HG03095 (cell line): ENCODE data around the gene PPM1E.
"Not testable (repeated sequence)": the region's sequence is repeated elsewhere in the genome, so short reads cannot be mapped to it uniquely, and the experiment has no call there.

ENCODE experiments used
- ATAC-seq: cut with Tn5 transposase; IDR thresholded peaks from one replicate; pipeline ENCODE4 v1.9.1; 2021; ENCODE audit warnings: moderate library complexity; ENCODE audit not compliant: unreplicated experiment

PPM1E gene

DNA sequence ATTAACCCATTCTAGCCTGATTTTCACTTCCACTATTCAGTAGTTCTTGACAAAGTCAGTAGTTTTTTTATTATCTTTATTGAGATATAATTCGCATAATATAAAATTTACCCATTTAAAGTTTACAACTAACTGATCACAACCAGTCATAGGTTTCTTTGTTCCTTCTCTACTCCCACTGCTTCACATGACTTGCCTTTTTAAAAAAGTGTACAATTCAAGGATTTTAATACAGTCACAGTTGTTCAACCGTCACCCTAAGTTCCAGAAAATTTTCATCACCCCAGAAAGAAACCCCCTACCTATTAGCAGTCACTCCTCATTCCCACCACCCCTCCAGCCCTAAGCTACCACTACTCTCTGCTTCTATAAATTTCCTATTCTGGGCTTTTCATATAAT lies 188.5 kb downstream of the PPM1E start:
- ATAC-seq = no peak

DNA sequence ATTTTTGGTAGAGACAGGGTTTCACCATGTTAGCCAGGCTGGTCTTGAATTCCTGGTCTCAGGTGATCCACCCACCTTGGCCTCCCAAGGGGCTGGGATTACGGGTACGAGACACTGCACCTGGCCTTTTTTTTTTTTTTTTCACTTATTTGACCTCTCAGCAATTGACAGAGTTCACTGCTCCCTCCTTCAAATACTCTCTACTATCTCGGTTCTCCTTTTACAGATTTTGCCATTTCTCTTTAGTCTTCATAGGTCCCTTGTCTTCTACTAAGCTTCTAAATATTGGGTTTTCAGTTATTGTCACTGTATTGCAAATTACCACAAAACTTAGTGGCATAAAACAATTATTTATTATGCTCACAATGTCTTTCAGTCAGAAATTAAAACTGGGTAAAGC lies 191.8 kb downstream of the PPM1E start:
- no peak for ATAC-seq

DNA sequence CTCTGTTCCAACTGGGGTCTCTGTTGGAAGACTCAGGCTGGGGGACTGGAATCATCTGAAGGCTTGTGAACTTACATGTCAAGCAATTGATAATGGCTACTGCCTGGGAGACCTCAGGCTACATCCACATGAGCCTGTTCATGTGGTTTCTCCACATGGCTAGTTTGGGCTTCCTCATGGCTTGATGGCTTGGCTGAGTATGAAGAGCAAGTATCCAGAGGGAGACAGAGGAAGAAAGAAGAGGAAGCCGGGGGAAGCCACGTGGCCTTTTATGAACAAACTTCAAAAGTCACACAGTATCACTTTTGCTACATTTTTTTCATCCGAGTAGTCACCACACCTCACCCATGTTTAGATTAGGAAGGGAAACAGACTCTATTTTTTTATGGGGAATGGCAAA lies 192.2 kb downstream of the PPM1E start:
- ATAC-seq = no peak

DNA sequence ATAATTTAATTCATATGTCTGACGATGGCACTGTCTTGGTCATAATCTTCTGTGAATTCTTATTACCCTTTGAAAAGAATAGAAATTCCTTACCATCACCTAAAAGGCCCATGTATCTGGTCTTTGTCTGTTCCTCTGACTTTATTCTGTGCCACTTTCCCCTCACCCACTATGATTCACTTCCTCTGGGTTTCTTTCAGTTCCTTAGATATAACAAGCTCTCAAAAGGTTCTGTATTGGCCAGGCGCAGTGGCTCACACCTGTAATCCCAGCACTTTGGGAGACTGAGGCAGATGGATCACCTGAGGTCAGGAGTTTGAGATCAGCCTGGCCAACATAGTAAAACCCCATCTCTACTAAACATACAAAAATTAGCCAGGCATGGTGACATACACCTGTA lies 198.7 kb downstream of the PPM1E start:
- ATAC-seq = not testable (repeated sequence)

DNA sequence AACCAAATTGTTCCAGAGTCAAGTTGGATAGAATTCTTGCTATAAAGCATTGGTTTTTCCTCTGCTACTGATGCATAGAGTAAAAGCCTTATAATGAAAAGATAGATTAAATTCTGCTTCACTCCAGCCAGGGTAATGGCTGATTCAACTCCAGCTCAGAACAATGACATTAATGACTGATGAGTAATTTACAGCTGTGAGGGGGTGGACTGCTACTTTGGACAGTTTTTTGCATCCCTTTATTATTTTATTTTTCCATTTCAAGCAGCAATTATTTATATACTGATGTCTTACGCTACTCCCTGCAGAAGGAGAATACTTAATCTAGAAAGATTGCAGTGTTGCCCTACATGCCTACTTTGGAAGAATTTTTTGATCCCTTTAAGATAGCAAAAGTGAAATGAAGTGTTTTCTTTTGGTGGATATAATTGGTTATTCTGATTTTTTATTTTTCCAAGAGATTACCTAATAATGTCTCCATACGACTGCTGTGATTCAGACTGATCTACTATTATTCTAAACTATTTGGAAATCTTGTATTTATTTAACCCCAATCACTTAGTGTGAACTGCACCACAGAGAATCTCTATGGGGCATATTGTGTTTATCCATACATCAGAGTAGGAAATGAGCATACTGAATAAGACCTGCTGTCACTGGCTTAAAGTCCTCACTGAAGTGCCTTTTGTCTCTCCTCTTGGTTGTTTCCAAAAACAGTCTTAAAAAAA lies 201.5 kb downstream of the PPM1E start:
- no peak for ATAC-seq

DNA sequence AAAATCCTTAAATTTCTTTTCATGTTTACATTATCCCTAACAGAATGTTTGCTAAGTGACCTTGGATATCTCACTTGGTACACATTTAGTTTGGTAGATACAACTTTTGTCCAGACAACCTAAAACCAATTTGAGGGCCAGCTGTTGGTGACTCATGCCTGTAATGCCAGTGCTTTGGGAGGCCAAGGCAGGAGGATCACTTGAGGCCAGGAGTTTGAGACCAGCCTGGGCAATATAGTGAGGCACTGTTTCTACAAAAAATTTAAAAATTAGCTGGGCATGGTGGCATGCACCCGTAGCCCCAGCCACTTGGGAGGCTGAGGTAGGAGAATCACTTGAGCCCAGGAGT lies 202.0 kb downstream of the PPM1E start:
- ATAC-seq = not testable (repeated sequence)

DNA sequence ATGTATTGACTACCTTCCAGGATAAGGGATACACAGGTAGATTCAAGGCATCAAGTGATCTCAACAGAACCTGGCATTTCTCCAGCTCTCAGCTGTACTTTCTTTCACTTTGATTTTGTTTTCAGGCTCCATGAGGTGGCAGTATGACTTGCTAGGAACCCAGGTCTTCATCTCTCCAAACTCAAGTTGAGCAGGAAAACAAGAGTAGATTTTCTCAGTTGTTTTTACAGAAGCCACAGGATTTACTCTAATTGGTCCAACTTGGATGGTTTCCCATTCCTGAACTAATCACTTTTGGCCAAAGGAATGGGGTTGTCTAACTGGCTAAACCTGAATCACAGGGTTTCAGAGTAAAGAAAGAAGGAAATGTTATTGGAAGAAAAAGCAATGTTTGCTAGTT lies 204.4 kb downstream of the PPM1E start:
- no peak for ATAC-seq

DNA sequence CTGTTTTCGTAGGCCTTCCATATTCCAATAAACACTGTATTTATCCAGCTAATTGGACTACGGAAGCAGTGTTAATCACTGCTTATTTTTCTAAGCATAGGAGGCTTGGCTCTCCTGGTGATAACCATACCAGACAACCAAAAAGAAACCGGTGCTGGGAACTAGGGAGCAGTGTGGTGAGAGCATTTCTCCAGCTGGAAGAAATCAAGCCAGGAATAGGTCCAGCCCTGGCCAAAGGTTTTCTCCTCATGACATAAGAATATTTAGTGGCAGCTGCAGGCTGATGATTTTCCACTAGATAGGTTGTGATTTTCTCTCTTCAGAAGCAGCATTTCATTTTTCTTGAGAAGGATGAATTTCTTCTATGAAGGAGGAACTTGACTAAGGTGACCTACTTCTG lies 209.6 kb downstream of the PPM1E start:
- ATAC-seq = no peak

DNA sequence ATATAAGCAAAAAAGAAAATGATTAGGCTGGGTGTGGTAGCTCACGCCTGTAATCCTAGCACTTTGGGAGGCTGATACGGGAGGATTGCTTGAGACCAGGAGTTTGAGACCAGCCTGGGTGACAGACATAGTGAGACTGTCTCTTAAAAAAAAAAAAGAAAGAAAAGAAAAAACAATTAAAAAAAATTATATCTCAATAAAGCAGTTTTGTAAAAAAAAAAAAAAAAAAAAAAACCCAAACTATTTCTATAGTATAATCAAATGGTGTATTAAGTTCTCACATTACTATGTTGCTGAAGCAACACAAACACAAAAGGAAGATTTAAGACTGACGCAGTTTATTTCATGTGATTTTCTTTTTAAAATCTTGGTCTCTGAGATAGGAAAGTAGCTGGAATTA lies 210.6 kb downstream of the PPM1E start:
- ATAC-seq = no peak

DNA sequence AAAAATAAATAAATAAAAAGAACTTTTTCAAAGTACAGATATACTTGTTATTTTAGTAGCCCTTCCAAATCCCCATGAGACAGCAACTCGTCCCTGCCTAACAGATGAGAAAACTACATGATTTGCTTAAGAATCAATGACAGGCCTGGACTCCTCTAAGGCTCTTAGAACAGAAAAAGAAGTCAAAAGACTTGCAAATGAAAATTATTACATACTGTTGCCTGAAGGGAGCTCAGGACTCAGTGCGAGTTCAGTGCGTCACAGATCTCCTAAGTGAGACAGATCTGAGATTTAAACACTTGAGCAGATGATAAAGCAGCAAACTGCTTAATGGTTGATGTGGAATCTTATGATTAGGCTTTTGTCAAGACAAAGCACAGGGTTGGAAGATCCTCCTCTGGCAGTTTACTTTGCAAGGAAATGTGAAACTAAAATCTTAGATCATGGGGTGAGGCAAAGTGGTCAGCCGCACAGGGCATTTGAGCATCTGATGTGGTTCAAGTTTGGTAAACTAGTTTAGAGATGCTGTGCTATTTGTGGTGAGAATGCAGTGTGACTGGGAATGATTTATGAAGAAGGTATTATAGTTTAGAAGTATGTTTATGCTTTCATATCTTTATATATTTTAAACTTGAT lies 212.9 kb downstream of the PPM1E start:
- no peak for ATAC-seq

DNA sequence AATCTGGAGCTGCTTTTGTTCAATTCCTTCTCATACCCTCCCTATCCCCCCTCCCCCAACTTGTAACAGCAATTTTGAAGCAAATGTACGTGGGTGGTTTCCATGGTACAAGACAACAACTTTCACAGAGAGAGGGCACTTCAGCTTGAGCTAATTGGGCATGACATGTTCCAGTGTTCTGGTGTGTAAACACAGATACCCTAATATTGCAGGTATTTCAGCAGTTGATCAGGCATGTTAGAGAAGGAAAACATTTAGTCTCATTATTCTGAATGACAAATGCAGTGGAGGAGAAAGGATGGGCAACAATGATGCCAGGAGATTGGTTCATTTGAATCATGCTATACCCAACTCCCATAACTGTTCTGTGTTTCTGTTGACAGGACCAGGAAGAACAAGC lies 213.5 kb downstream of the PPM1E start:
- no peak for ATAC-seq

DNA sequence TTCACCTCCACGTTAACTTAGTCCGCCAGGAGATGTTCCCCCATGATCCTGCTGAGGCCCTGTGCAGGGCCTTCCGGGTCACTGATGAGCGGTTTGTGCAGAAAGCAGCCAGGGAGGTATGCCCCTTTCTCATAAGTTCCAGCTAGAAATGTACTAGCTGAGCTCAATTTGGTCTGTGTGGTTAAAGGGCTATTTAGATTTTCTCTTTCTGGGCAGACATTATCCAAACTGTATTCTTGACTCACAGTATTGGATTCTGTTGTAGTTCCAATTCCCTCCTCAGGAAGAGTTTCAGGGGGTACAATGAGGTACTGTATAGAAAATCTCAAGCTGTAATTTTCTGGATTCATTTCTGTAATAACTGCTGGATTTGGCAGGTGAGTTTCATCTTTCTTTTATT lies 214.0 kb downstream of the PPM1E start:
- ATAC-seq = no peak

DNA sequence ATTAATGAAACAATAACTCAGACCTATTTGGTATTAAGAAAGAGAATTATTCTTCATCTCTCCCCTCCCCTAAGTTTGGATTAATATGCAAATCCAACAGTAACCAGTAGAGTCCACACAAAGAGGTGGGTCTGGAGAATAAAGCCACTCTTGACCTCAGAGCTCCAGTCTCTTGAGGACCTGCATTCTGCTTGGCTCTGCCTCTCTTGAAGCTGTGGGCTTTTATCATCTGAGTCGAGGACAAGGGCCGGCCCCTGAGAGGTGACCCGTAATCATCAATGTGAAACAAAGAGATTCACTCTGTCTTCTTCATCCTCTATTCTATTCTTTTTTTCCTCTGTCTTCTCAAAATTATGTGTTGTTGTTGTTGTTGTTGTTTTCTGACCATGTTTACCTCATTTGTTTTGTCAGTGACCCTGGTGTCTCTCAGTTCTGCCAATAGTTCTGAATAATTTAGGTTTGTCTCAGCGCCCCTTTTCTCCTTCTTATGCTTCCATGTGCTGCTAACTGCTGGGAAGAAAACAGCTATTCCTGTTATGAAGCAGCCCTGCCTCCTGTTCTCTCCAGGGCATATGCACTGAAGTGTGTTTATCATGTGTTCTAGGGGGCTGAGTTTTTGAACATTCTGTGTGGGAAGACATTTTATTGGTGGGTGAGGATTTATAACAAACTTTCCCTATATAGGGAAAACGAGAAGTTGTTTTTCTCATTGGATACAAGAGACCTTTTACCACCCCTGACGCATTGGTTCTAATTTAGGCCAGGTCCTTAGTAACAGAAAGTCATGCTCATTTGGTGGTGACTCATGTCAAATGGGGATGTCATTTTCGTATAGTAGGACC lies 215.2 kb downstream of the PPM1E start:
- no peak for ATAC-seq

DNA sequence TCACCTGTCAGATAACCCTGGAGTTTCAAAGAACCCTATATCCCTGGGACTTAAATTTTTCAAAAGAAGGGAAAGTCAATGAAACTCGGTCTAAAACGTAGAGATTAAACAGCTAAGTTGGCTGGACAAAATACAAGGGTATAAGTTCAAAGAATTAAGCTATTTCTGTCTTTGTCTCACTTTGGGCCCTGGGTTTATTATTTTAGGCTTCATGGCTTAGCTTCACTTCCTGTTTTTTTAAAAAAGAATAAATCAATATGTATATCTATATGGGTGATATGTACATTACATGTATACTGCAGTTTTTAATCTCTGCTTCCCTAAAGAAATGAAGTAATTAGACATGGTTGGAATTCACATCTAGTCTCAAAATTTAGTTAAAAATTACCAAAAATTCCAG lies 218.7 kb downstream of the PPM1E start:
- ATAC-seq = no peak

DNA sequence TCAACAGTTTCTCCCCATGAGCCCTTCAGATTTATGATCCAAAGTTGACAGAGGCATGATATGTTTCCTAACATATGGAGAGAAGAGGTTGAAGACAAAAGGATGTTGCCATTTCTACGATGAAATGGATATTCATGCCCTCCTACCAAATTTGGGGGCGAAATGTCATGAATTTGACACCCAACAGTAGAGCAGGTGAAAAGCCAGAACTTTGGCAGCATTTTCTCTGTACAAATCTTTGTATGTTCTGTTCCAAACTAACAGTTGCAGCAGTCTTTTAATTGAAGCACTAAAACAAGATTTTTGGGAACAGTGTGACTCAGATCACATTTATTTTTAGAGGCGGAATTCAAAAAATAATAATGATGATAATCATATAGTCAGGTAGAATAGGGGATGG lies 220.9 kb downstream of the PPM1E start:
- ATAC-seq = no peak

DNA sequence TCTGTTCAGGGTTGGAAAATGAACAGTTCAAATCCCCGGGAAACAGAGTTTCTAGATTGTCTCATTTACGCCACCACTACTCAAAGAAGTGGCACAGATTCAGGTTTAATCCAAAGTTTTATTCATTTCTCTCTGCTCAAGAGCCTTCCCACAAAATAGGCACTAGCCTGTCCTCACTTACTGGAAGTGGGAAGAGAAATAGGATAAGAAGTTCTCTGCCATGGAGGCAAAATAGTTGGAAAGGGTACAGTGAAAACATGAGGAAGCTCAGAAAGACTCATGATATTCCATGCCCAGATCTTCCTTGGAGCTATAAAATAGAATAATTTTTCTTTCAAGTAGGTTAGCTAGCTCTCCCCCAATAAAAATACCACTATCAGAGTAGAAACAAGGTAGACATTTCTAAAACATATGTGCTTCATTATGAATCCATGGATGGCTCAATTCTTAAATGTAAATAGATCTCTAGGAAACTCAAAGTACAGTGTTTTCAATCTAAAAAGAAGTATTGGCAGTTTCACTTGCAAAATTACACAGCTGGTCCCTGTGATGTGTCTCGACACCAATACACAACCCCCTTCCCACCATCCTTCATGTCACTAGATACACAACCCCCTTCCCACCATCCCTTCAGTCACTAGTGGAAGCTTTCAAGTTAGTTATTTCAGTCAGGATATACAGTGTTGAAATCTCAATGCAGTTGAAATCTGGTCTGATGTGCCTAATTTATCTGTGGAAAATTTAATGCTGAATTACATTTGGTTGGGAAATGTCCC lies 225.2 kb downstream of the PPM1E start:
- ATAC-seq = no peak

DNA sequence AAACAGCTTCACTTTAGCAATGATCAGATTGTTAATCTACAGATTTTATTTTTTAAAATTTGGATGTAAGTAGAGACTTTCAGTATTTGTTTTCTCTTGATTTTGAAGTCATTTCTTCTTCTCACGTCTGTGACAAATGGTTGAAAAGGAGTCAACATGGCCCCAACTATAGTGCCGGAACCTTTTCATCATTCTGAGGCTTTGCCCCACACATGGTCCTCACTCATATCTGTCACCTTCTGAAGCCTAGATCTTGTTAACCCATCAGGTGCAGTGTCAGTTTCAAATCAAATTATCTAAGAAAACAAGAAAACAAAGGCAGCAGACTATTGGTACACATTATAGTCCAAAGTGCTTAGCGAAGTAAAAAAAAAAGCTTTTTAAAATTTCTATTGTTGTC lies 227.0 kb downstream of the PPM1E start:
- ATAC-seq = no peak

DNA sequence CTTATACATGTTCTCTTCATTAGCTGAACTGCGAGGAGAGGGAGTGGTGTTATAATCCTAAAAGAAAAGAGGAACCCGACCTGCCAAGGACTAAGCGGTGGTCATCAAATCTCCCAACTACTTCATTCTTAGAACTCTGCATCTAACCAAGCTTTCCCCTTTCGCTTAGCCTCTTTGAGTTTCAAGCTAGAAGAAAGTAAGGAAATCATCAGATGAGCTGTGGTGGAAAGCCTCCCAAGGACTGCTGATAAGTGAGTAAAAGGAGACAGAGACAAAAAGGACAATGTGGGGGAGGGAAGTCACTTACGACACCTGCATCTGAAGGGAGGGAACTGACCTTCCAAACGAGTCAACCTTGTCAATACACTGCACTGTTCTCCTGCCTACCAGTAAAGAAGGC lies 229.7 kb downstream of the PPM1E start:
- ATAC-seq = no peak

DNA sequence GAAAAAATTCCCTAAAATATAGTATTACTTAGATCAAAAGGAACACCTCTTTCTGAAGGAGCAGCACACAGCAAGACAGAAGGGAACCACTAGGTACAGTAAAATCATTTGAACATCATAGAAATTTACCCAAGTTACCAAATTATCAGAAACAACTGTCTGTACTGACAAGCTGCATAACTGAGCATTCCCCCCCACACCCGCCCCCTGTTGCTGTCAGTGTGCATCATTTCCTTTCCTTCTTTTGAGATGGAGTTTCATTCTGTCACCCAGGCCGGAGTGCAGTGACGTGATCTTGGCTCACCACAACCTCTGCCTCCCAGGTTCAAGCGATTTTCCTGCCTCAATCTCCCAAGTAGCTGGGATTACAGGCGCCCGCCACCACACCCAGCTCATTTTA lies 230.3 kb downstream of the PPM1E start:
- ATAC-seq = no peak

DNA sequence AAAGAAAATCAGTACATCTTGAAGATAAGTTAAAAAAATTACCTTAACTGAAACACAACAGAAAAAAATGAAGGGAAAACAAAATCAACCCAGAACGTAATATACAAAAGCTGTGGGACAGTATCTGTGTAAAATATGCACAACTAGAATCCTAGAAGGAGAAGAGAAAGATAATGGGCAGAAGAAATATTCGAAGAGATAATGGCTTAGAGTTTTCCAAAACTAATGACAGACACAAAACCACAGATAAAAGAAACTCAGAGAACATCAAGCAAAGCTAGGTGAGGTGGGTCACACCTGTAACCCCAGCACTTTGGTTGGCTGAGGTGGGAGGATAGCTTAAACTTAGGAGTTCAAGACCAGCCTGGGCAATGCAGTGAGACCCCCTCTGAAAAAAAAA lies 234.0 kb downstream of the PPM1E start:
- ATAC-seq = no peak

DNA sequence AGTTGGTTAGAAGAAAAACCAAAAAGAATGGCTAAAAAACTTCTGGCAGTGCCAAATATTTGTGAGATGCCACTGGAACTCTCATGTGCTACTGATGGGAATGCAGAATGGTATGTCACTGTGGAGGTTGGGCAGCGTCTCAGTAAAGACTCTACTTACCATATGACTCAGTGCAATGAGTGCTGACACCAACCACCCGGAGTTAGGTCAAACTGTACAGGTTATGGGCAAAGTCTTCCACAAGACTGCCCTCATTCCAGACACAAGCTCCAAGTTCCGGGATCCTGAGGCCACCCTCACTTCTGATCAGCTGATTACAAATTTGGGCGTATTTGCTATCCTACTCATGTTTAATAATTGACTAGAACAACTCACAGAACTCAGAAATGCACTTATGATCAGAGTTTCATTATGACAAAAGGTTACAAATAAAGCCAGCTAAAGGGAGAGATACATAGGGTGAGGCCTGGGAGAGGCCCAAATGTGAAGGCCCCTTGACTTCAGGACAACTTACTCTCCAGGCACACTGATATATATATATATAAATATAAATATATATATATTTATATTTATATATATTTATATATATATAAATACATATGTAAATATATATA lies 236.2 kb downstream of the PPM1E start:
- no peak for ATAC-seq
